Thymus (tissue), 11 donors: Measurements from ENCODE around the gene HHAT. TPM values are rescaled to one million over a fixed set of nuclear protein-coding genes. Genes with fewer than 3 reads are reported as not detected.

Source experiments
- DNase-seq, 9 donors: peaks; one replicate each; pipeline ENCODE4 v3.0.0-alpha.2; 2013; ENCODE audit warnings: low spot score in 9 of 9, low read depth in 6 of 9, missing footprints in 1 of 9
- H3K27ac ChIP-seq, 2 donors: one replicate each; pipeline ENCODE4 v1.5.1; 2013; ENCODE audit warnings: control low read depth in 1 of 2, low read depth in 1 of 2, low read length in 1 of 2, mild to moderate bottlenecking in 1 of 2, moderate library complexity in 1 of 2
- H3K27me3 ChIP-seq, 2 donors: one replicate each; pipeline ENCODE4 v1.5.1; 2013; ENCODE audit warnings: low read length in 1 of 2; ENCODE audit not compliant: control insufficient read depth in 2 of 2, insufficient read depth in 1 of 2
- H3K36me3 ChIP-seq, 2 donors: one replicate each; pipeline ENCODE4 v1.5.1; 2013; ENCODE audit warnings: low read length in 1 of 2, mild to moderate bottlenecking in 1 of 2, moderate library complexity in 1 of 2; ENCODE audit not compliant: control insufficient read depth in 2 of 2, insufficient read depth in 2 of 2
- H3K4me1 ChIP-seq, 2 donors: one replicate each; pipeline ENCODE4 v1.5.1; 2013; ENCODE audit warnings: low read length in 2 of 2; ENCODE audit not compliant: control insufficient read depth in 2 of 2, insufficient read depth in 2 of 2
- H3K4me3 ChIP-seq, 2 donors: one replicate each; pipeline ENCODE4 v1.5.1; 2013; ENCODE audit warnings: low read length in 2 of 2, control low read depth in 1 of 2, mild to moderate bottlenecking in 1 of 2
- H3K9me3 ChIP-seq, 2 donors: one replicate each; pipeline ENCODE4 v1.5.1; 2013; ENCODE audit warnings: low read length in 1 of 2, mild to moderate bottlenecking in 1 of 2; ENCODE audit not compliant: control insufficient read depth in 2 of 2, insufficient read depth in 1 of 2
- WGBS: extraction: QIAGEN DNeasy Blood & Tissue Kit; methylation state at CpG from one replicate; pipeline ENCODE4 v1.1.7; 2013; 5-methylcytosine and 5-hydroxymethylcytosine counted together
- polyA plus RNA-seq: library from polyadenylated mRNA; stranded (reverse); fragments of 200-250 nt; gene quantifications from one replicate; pipeline ENCODE4 v1.2.3, GENCODE V29; 2013
- total RNA-seq: library from RNA; stranded (reverse); fragments of 120-200 nt; gene quantifications from one replicate; pipeline ENCODE4 v1.2.4, GENCODE V29; 2013
- donor health status: healthy.

HHAT gene
- total and polyA plus RNA-seq, 2 donors = 3.7 to 5.7 TPM

GRCh38 chr1:210626341-210626740, 297.6 kb downstream of the HHAT start:
- Histone ChIP-seq H3K9me3 (no peaks in the 10 kb centered on the region), H3K4me1 (no peaks in the 10 kb centered on the region), H3K36me3 (no peaks in the 10 kb centered on the region), H3K4me3 (no peak overlapping the region), H3K27me3 (no peaks in the 10 kb centered on the region), H3K27ac (no peak overlapping the region)
- DNase-seq = no peak
- WGBS = 98% methylated on average over 2 of the region's 2 CpGs

- no peaks in the 10 kb centered on the region for H3K27me3 ChIP-seq
- H3K36me3 ChIP-seq = no peaks in the 10 kb centered on the region
- H3K4me1 ChIP-seq = no peaks in the 10 kb centered on the region
- H3K4me3 ChIP-seq = no peak overlapping the region
- H3K9me3 ChIP-seq = no peaks in the 10 kb centered on the region
- H3K27ac ChIP-seq = no peak overlapping the region
- DNase-seq = no peak
These were observed 299.1 kb downstream of the HHAT start for GRCh38 chr1:210627755-210628154.

- H3K36me3 ChIP-seq = no peaks in the 10 kb centered on the region
- no peak overlapping the region for H3K4me3 ChIP-seq
- no peak overlapping the region for H3K27ac ChIP-seq
- 96% methylated on average over 2 of the region's 2 CpGs for WGBS
- no peaks in the 10 kb centered on the region for H3K4me1 ChIP-seq
- H3K9me3 ChIP-seq = no peaks in the 10 kb centered on the region
- H3K27me3 ChIP-seq = no peaks in the 10 kb centered on the region
- DNase-seq = no peak
These were observed 300.6 kb downstream of the HHAT start for GRCh38 chr1:210629276-210629675.

GRCh38 chr1:210631399-210631798, 302.7 kb downstream of the HHAT start:
- Histone ChIP-seq H3K9me3 (no peaks in the 10 kb centered on the region), H3K27ac (no peak overlapping the region), H3K4me1 (no peaks in the 10 kb centered on the region), H3K27me3 (no peaks in the 10 kb centered on the region), H3K4me3 (no peak overlapping the region), H3K36me3 (no peaks in the 10 kb centered on the region)
- no peak for DNase-seq
- WGBS = 95% methylated on average over 3 of the region's 3 CpGs

- Histone ChIP-seq H3K27ac (no peak overlapping the region), H3K4me1 (no peaks in the 10 kb centered on the region), H3K4me3 (no peak overlapping the region), H3K27me3 (no peaks in the 10 kb centered on the region), H3K36me3 (no peaks in the 10 kb centered on the region), H3K9me3 (no peaks in the 10 kb centered on the region)
- WGBS = 98% methylated on average over 3 of the region's 3 CpGs
- DNase-seq = no peak
These were observed 304.4 kb downstream of the HHAT start for GRCh38 chr1:210633140-210633539.

- Histone ChIP-seq H3K4me1 (no peaks in the 10 kb centered on the region), H3K36me3 (no peaks in the 10 kb centered on the region), H3K4me3 (no peak overlapping the region), H3K27ac (no peak overlapping the region), H3K27me3 (no peaks in the 10 kb centered on the region), H3K9me3 (no peaks in the 10 kb centered on the region)
- over 99% methylated on average over 6 of the region's 6 CpGs for WGBS
- no peak for DNase-seq
These were observed 304.9 kb downstream of the HHAT start for GRCh38 chr1:210633636-210634035.

- Histone ChIP-seq H3K27ac (no peak overlapping the region), H3K9me3 (no peaks in the 10 kb centered on the region), H3K4me1 (no peaks in the 10 kb centered on the region), H3K4me3 (no peak overlapping the region), H3K36me3 (no peaks in the 10 kb centered on the region), H3K27me3 (no peaks in the 10 kb centered on the region)
- WGBS = 93% methylated on average over 2 of the region's 2 CpGs
- no peak for DNase-seq
These were observed 306.4 kb downstream of the HHAT start for GRCh38 chr1:210635108-210635507.

- 95% methylated on average over 5 of the region's 5 CpGs for WGBS
These were observed 312.9 kb downstream of the HHAT start for GRCh38 chr1:210641582-210641981.

GRCh38 chr1:210645582-210646257, 317.0 kb downstream of the HHAT start:
- H3K9me3 ChIP-seq = no peaks in the 10 kb centered on the region
- no peaks in the 10 kb centered on the region for H3K27me3 ChIP-seq
- H3K36me3 ChIP-seq = no peaks in the 10 kb centered on the region
- H3K4me1 ChIP-seq = no peaks in the 10 kb centered on the region
- no peak for DNase-seq
- H3K4me3 ChIP-seq = no peak overlapping the region
- 95% methylated on average over 7 of the region's 7 CpGs for WGBS
- H3K27ac ChIP-seq = no peak overlapping the region

More at GRCh38 chr1:210641582-210641981, 312.9 kb downstream of the HHAT start:
- Histone ChIP-seq H3K4me3 (no peak overlapping the region), H3K27ac (no peak overlapping the region), H3K4me1 (no peaks in the 10 kb centered on the region), H3K27me3 (no peaks in the 10 kb centered on the region), H3K36me3 (no peaks in the 10 kb centered on the region), H3K9me3 (no peaks in the 10 kb centered on the region)
- DNase-seq = no peak
